GM13976 (cell line): ENCODE data around the gene FAM13B.
"Not testable (repeated sequence)": the region's sequence is repeated elsewhere in the genome, so short reads cannot be mapped to it uniquely, and the experiment has no call there.

ENCODE experiments used
- DNase-seq: peaks from one replicate; pipeline ENCODE4 v3.0.0; 2012; ENCODE audit warnings: low spot score
- in situ Hi-C: fragments of 300-500 bp; cut with MboI; formaldehyde crosslinking; loops from one replicate; pipeline ENCODE4 v1.12.0; 2022; ENCODE audit warnings: low sequenced_read_pairs, mixed read lengths, inconsistent platforms; ENCODE audit not compliant: unreplicated experiment
- TF ChIP-seq, protein P1 (sequence below): IDR thresholded peaks from 2 replicates; pipeline ENCODE4 v1.5.1; 2012; ENCODE audit warnings: borderline replicate concordance, mild to moderate bottlenecking; ENCODE audit not compliant: insufficient read depth; ENCODE audit errors: extremely low read depth, missing control alignments, control extremely low read depth

The FAM13B gene

DNA sequence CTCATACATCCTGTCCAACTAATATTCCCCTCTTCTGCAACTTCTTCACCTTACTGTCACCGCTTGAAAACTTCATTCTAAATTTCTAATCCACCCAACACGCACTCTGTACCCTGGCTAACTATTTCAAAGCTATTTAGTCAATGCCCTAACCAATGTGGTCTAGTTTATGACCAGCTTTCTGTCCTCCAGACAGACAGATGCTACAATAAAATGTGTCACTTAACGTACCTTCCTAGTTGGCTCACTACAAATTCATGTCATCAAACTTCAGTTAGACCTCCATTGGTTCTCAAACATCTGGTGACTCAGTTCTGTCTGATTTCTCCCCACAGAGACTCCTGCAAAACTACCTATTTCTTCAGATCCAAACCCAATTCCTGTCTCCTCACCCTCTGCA, 57.7 kb downstream of the FAM13B start:
- in situ Hi-C loops: no loop called here
- no peak for DNase-seq
- TF ChIP-seq, protein P1, sequence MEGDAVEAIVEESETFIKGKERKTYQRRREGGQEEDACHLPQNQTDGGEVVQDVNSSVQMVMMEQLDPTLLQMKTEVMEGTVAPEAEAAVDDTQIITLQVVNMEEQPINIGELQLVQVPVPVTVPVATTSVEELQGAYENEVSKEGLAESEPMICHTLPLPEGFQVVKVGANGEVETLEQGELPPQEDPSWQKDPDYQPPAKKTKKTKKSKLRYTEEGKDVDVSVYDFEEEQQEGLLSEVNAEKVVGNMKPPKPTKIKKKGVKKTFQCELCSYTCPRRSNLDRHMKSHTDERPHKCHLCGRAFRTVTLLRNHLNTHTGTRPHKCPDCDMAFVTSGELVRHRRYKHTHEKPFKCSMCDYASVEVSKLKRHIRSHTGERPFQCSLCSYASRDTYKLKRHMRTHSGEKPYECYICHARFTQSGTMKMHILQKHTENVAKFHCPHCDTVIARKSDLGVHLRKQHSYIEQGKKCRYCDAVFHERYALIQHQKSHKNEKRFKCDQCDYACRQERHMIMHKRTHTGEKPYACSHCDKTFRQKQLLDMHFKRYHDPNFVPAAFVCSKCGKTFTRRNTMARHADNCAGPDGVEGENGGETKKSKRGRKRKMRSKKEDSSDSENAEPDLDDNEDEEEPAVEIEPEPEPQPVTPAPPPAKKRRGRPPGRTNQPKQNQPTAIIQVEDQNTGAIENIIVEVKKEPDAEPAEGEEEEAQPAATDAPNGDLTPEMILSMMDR: no peak

DNA sequence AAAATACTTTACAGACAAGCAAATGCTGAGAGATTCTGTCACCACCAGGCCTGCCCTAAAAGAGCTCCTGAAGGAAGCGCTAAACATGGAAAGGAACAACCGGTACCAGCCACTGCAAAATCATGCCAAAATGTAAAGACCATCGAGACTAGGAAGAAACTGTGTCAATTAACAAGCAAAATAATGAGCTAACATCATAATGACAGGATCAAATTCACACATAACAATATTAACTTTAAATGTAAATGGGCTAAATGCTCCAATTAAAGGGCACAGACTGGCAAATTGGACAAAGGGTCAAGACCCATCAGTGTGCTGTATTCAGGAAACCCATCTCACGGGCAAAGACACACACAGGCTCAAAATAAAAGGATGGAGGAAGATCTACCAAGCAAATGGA, 62.5 kb downstream of the FAM13B start:
- in situ Hi-C loops, DNase-seq: not testable (repeated sequence)

DNA sequence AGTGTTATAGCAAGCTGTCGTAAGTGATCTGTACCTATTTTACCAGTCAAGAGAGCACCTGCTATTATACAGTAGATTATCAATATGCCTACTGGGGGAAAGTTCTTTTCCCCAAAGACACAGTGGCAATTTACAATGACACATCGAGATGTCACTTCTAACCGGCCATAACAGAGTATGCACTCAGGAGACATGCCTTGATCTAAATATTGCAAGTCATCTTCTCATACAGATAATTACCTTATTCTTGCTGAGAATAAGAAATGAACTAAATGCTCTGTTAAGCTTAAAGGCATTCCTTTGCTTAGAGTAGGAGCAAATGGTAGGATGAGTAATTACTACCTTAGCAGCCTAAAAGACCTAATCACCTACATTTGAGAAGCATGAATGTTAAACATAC, 72.1 kb downstream of the FAM13B start:
- TF ChIP-seq, protein P1: no peak
- in situ Hi-C loops: no loop called here
- DNase-seq: no peak

DNA sequence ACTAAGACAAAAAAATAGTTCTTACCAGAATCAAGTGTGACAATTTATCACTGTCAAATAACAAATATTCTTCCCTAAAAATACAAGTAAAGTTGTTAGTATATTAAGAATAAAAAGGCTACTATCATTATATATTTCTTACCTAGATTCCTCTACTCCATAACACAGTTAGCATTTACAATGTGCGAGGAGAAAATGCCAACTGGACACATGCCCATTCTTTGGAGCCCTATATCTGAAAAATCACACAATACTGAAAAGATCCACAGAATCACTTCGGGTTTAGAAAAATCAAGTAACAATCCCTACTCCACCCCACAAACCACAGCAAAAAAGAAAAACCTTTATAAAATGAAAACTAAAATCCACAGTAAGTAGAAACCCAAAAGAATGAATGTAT, 72.7 kb downstream of the FAM13B start:
- no peak for DNase-seq
- in situ Hi-C loops: no loop called here
- TF ChIP-seq, protein P1: no peak

DNA sequence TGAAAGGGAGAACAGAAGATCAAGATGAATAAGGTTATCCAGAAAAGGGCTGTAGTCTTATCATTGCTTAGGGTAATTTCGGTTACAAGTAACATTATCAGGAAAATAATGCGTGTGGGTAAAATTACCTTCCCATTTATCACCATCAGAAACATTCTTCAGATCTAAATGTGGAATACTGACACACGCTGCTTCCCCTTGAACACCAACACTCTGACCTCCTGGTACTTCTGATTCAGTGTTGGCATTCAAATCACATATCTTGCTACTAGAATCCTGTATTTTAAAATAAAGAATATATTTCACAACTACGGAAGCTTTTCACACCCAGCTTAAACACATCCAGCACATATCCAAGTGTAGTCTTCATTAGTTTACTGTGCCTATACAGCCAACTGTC, 73.4 kb downstream of the FAM13B start:
- TF ChIP-seq, protein P1: no peak
- in situ Hi-C loops: no loop called here
- no peak for DNase-seq

DNA sequence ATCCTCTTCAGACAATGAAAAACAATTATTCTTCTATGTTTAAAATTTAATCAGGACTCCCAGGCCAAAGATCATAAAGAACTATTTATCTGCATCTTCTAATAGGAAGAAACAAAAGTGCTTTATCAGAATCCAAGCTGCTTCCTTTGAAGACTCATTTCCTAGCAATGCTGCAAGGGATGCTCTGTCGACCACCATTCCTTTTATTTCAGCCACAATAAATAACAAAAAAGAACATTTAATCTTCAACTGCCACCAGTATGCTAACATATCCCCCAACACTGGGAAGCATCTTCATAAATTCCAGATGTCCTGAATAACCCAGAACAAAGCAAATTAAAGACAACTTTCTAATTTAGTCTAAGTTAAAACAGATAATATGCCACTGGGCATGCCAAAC, 74.9 kb downstream of the FAM13B start:
- TF ChIP-seq, protein P1: no peak
- in situ Hi-C loops: no loop called here
- DNase-seq: no peak

DNA sequence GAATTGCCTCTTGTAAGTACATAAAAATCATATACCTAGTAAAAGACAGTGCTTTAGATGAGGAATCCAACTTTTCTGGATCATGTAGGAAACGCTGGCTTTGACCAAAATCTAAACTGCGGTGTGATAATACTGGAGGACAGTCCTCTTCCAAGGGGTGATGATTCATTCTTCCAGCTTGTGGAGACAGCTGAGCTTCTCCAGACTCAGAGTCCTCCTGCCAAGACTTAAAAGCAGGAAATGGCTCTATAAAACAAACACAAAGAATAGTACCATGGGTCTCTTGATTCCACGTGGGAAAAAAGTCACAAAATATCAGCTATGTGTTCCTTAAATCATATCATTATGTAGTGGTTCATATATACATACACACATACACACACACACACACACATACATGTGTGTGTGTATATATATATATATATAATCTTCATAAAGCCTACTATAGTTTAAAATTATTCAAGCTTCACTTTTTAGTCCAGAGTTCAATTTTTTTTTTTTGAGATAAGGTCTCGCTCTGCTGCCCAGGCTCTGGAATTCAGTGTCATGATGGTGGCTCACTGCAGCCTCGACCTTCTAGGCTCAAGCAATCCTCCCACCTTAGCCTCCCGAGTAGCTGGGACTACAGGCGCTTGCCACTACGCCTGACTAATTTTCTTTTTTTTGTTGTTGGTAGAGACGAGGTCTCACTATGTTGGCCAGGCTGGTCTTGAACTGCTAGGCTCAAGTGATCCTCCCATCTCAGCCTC, 78.6 kb downstream of the FAM13B start:
- in situ Hi-C loops: no loop called here
- TF ChIP-seq, protein P1: no peak
- DNase-seq: no peak
